NB4 (cell line): ENCODE data around the gene IL20.

Source experiments
- CTCF ChIP-seq: IDR thresholded peaks from one replicate; pipeline ENCODE4 v1.5.1; 2012; ENCODE audit warnings: low read depth, low read length
- MAX ChIP-seq: IDR thresholded peaks from 2 replicates; pipeline ENCODE4 v1.6.1; 2011; ENCODE audit warnings: low read depth, low read length
- MYC ChIP-seq: IDR thresholded peaks from 2 replicates; pipeline ENCODE4 v1.6.1; 2011; ENCODE audit warnings: low read depth, low read length
- POLR2A ChIP-seq: IDR thresholded peaks from 2 replicates; pipeline ENCODE4 v1.6.1; 2011; ENCODE audit warnings: mild to moderate bottlenecking; ENCODE audit not compliant: insufficient read length; ENCODE audit errors: extremely low read depth

GRCh38 chr1:206839857-206840256, 25.6 kb upstream of the IL20 start:
- TF ChIP-seq CTCF (no peak), POLR2A (no peak), MYC (no peak), MAX (no peak)
